GM21381 (cell line): Measurements from ENCODE around the gene PSMB7.
"Not testable (repeated sequence)": the region's sequence is repeated elsewhere in the genome, so short reads cannot be mapped to it uniquely, and the experiment has no call there.

Experiments used
- ATAC-seq: cut with Tn5 transposase; IDR thresholded peaks from one replicate; pipeline ENCODE4 v1.9.1; 2021; ENCODE audit warnings: mild to moderate bottlenecking, moderate library complexity; ENCODE audit not compliant: unreplicated experiment

PSMB7 gene

GRCh38 chr9:124444166-124444565 is 28.9 kb upstream of the PSMB7 start:
- ATAC-seq, result no peak

GRCh38 chr9:124443625-124444024 is 28.4 kb upstream of the PSMB7 start:
- no peak for ATAC-seq

- ATAC-seq, result no peak
Observed at GRCh38 chr9:124442826-124443225, 27.6 kb upstream of the PSMB7 start.

GRCh38 chr9:124442379-124442778 is 27.1 kb upstream of the PSMB7 start:
- no peak for ATAC-seq

- ATAC-seq, result no peak
Observed at GRCh38 chr9:124441291-124441690, 26.0 kb upstream of the PSMB7 start.

- no peak for ATAC-seq
Observed at GRCh38 chr9:124440786-124441185, 25.5 kb upstream of the PSMB7 start.

GRCh38 chr9:124439686-124440243 is 24.5 kb upstream of the PSMB7 start:
- no peak for ATAC-seq

GRCh38 chr9:124439086-124439485 is 23.8 kb upstream of the PSMB7 start:
- no peak for ATAC-seq

GRCh38 chr9:124438091-124438490 is 22.8 kb upstream of the PSMB7 start:
- ATAC-seq, result no peak

- ATAC-seq, result no peak
Observed at GRCh38 chr9:124437086-124437485, 21.8 kb upstream of the PSMB7 start.

- ATAC-seq, result no peak
Observed at GRCh38 chr9:124436320-124436719, 21.1 kb upstream of the PSMB7 start.

- no peak for ATAC-seq
Observed at GRCh38 chr9:124429530-124429867, 14.3 kb upstream of the PSMB7 start.

GRCh38 chr9:124428751-124429529 is 13.7 kb upstream of the PSMB7 start:
- ATAC-seq, result no peak

GRCh38 chr9:124427281-124427680 is 12.0 kb upstream of the PSMB7 start:
- no peak for ATAC-seq

GRCh38 chr9:124426361-124426760 is 11.1 kb upstream of the PSMB7 start:
- ATAC-seq, result no peak

GRCh38 chr9:124425733-124426132 is 10.5 kb upstream of the PSMB7 start:
- ATAC-seq, result not testable (repeated sequence)

GRCh38 chr9:124423591-124423990 is 8.3 kb upstream of the PSMB7 start:
- ATAC-seq, result no peak

- ATAC-seq, result no peak
Observed at GRCh38 chr9:124423155-124423554, 7.9 kb upstream of the PSMB7 start.

GRCh38 chr9:124420991-124421543 is 5.8 kb upstream of the PSMB7 start:
- ATAC-seq, result no peak

- no peak for ATAC-seq
Observed at GRCh38 chr9:124419832-124420489, 4.7 kb upstream of the PSMB7 start.

GRCh38 chr9:124415852-124416484 is 726 bp upstream of the PSMB7 start:
- no peak for ATAC-seq

- ATAC-seq, result no peak
Observed at GRCh38 chr9:124414612-124415011, 630 bp downstream of the PSMB7 start.
